Activated T-cell treated with anti-CD3 and anti-CD28 coated beads, Interleukin-2, amount 50 U/mL, for 4 hours (primary cell): ENCODE measurements around the gene IGF2BP2. TPM values are rescaled to one million over a fixed set of nuclear protein-coding genes. Genes with fewer than 3 reads are reported as not detected.
A peak's percentile ranks its signal among the peaks of the same experiment; 100 is the strongest.
"Not testable (repeated sequence)": the region's sequence is repeated elsewhere in the genome, so short reads cannot be mapped to it uniquely, and the experiment has no call there.

ENCODE experiments used
- ATAC-seq, 2 donors: fragments of 200-7000 bp; cut with Tn5 transposase; one replicate each; pipeline ENCODE4 v1.10.0; 2021
- DNase-seq: peaks from one replicate; pipeline ENCODE4 v3.0.0-alpha.2; 2020
- H3K27me3 Mint-ChIP-seq: one replicate; pipeline ENCODE4 v1.8.0; 2021; ENCODE audit warnings: low read depth, mixed read lengths
- H3K36me3 Mint-ChIP-seq: one replicate; pipeline ENCODE4 v1.8.0; 2022; ENCODE audit warnings: mixed read lengths; ENCODE audit not compliant: insufficient read depth
- H3K4me1 Mint-ChIP-seq: one replicate; pipeline ENCODE4 v1.8.0; 2021; ENCODE audit warnings: low read depth, mixed read lengths
- H3K4me3 Mint-ChIP-seq: one replicate; pipeline ENCODE4 v1.8.0; 2021; ENCODE audit warnings: mild to moderate bottlenecking, moderate library complexity, mixed read lengths
- H3K9me3 Mint-ChIP-seq: one replicate; pipeline ENCODE4 v1.8.0; 2021; ENCODE audit warnings: mixed read lengths
- total RNA-seq, 3 donors: library from RNA; stranded (reverse); gene quantifications; one replicate each; pipeline ENCODE4 v1.2.1, GENCODE V29; 2021

The IGF2BP2 gene
- under 1 TPM; 0.43 to 0.79 (median 0.53) TPM for total RNA-seq

- Mint-ChIP-seq H3K36me3 (no peaks in the 10 kb centered on the region), H3K9me3 (no peaks in the 10 kb centered on the region), H3K4me1 (peaks cover 8% of the 10 kb centered on the region)
These were observed at the start of gene IGF2BP2 for GRCh38 chr3:185825006-185825638. Gene IGF2BP2, minus strand, starts transcription at chr3:185825042. Its CDS starts 82 bp downstream, at chr3:185824960.

GRCh38 chr3:185874119-185874518 lies 49.3 kb upstream of the IGF2BP2 start:
- H3K4me1 Mint-ChIP-seq = no peaks in the 10 kb centered on the region
- H3K36me3 Mint-ChIP-seq = no peaks in the 10 kb centered on the region
- ATAC-seq = no peak

More at GRCh38 chr3:185825006-185825638, at the start of gene IGF2BP2:
- peak; percentile 17 for DNase-seq
- peak within 1 kb of the TSS; percentile 80 for H3K4me3 Mint-ChIP-seq
- ATAC-seq = peak; percentile 80 to 82
- peaks cover 59% of the 10 kb centered on the region for H3K27me3 Mint-ChIP-seq

GRCh38 chr3:185867650-185868049 lies 42.8 kb upstream of the IGF2BP2 start:
- no peaks in the 10 kb centered on the region for H3K36me3 Mint-ChIP-seq
- DNase-seq = no peak
- no peaks in the 10 kb centered on the region for H3K9me3 Mint-ChIP-seq
- no peak overlapping the region for H3K4me3 Mint-ChIP-seq
- no peak for ATAC-seq
- peaks cover 13% of the 10 kb centered on the region for H3K27me3 Mint-ChIP-seq
- no peaks in the 10 kb centered on the region for H3K4me1 Mint-ChIP-seq

More at GRCh38 chr3:185874119-185874518, 49.3 kb upstream of the IGF2BP2 start:
- H3K4me3 Mint-ChIP-seq = no peak overlapping the region
- peaks cover 6% of the 10 kb centered on the region for H3K27me3 Mint-ChIP-seq
- no peaks in the 10 kb centered on the region for H3K9me3 Mint-ChIP-seq
- no peak for DNase-seq

GRCh38 chr3:185866995-185867394 lies 42.2 kb upstream of the IGF2BP2 start:
- H3K36me3 Mint-ChIP-seq = no peaks in the 10 kb centered on the region
- ATAC-seq (no peak), DNase-seq (no peak)
- peaks cover 13% of the 10 kb centered on the region for H3K27me3 Mint-ChIP-seq
- H3K9me3 Mint-ChIP-seq = no peaks in the 10 kb centered on the region
- H3K4me3 Mint-ChIP-seq = no peak overlapping the region
- H3K4me1 Mint-ChIP-seq = no peaks in the 10 kb centered on the region

- no peak overlapping the region for H3K4me3 Mint-ChIP-seq
- no peak for DNase-seq
- peaks cover 13% of the 10 kb centered on the region for H3K27me3 Mint-ChIP-seq
- no peak for ATAC-seq
- no peaks in the 10 kb centered on the region for H3K9me3 Mint-ChIP-seq
- H3K4me1 Mint-ChIP-seq = no peaks in the 10 kb centered on the region
- H3K36me3 Mint-ChIP-seq = no peaks in the 10 kb centered on the region
These were observed 41.7 kb upstream of the IGF2BP2 start for GRCh38 chr3:185866555-185866954.

GRCh38 chr3:185865247-185865646 lies 40.4 kb upstream of the IGF2BP2 start:
- no peak for DNase-seq
- Mint-ChIP-seq H3K36me3 (no peaks in the 10 kb centered on the region), H3K27me3 (peaks cover 11% of the 10 kb centered on the region), H3K4me3 (no peak overlapping the region), H3K4me1 (no peaks in the 10 kb centered on the region), H3K9me3 (no peaks in the 10 kb centered on the region)
- no peak for ATAC-seq

- peaks cover 10% of the 10 kb centered on the region for H3K27me3 Mint-ChIP-seq
- DNase-seq (no peak), ATAC-seq (no peak)
- no peaks in the 10 kb centered on the region for H3K36me3 Mint-ChIP-seq
- no peak overlapping the region for H3K4me3 Mint-ChIP-seq
- H3K9me3 Mint-ChIP-seq = no peaks in the 10 kb centered on the region
- no peaks in the 10 kb centered on the region for H3K4me1 Mint-ChIP-seq
These were observed 39.9 kb upstream of the IGF2BP2 start for GRCh38 chr3:185864767-185865166.

GRCh38 chr3:185862920-185863319 lies 38.1 kb upstream of the IGF2BP2 start:
- H3K4me3 Mint-ChIP-seq = no peak overlapping the region
- H3K27me3 Mint-ChIP-seq = peaks cover 9% of the 10 kb centered on the region
- ATAC-seq = no peak
- H3K36me3 Mint-ChIP-seq = no peaks in the 10 kb centered on the region
- no peak for DNase-seq
- H3K9me3 Mint-ChIP-seq = no peaks in the 10 kb centered on the region
- H3K4me1 Mint-ChIP-seq = no peaks in the 10 kb centered on the region

GRCh38 chr3:185859294-185859972 lies 34.6 kb upstream of the IGF2BP2 start:
- no peak overlapping the region for H3K4me3 Mint-ChIP-seq
- DNase-seq (no peak), ATAC-seq (no peak)
- H3K9me3 Mint-ChIP-seq = peaks cover 12% of the 10 kb centered on the region
- H3K4me1 Mint-ChIP-seq = no peaks in the 10 kb centered on the region
- H3K36me3 Mint-ChIP-seq = peaks cover 2% of the 10 kb centered on the region
- no peaks in the 10 kb centered on the region for H3K27me3 Mint-ChIP-seq

- no peaks in the 10 kb centered on the region for H3K27me3 Mint-ChIP-seq
- peaks cover 12% of the 10 kb centered on the region for H3K9me3 Mint-ChIP-seq
- no peak overlapping the region for H3K4me3 Mint-ChIP-seq
- peaks cover 2% of the 10 kb centered on the region for H3K36me3 Mint-ChIP-seq
- DNase-seq (no peak), ATAC-seq (no peak)
- H3K4me1 Mint-ChIP-seq = no peaks in the 10 kb centered on the region
These were observed 33.8 kb upstream of the IGF2BP2 start for GRCh38 chr3:185858502-185859225.

GRCh38 chr3:185857208-185857607 lies 32.4 kb upstream of the IGF2BP2 start:
- ATAC-seq (no peak), DNase-seq (no peak)
- Mint-ChIP-seq H3K27me3 (peaks cover 4% of the 10 kb centered on the region), H3K4me3 (no peak overlapping the region), H3K36me3 (peaks cover 2% of the 10 kb centered on the region), H3K9me3 (peaks cover 12% of the 10 kb centered on the region), H3K4me1 (no peaks in the 10 kb centered on the region)

- Mint-ChIP-seq H3K36me3 (peaks cover 2% of the 10 kb centered on the region), H3K27me3 (peaks cover 4% of the 10 kb centered on the region)
These were observed 31.8 kb upstream of the IGF2BP2 start for GRCh38 chr3:185856652-185857051.

GRCh38 chr3:185853771-185854170 lies 28.9 kb upstream of the IGF2BP2 start:
- not testable (repeated sequence) for H3K4me3 Mint-ChIP-seq, DNase-seq, H3K36me3 Mint-ChIP-seq, H3K27me3 Mint-ChIP-seq, H3K4me1 Mint-ChIP-seq, ATAC-seq
- peaks cover 12% of the 10 kb centered on the region for H3K9me3 Mint-ChIP-seq

More at GRCh38 chr3:185856652-185857051, 31.8 kb upstream of the IGF2BP2 start:
- Mint-ChIP-seq H3K9me3 (peaks cover 12% of the 10 kb centered on the region), H3K4me1 (no peaks in the 10 kb centered on the region), H3K4me3 (no peak overlapping the region)
- no peak for DNase-seq
- ATAC-seq = no peak

GRCh38 chr3:185852635-185853034 lies 27.8 kb upstream of the IGF2BP2 start:
- ATAC-seq = no peak
- Mint-ChIP-seq H3K9me3 (peaks cover 12% of the 10 kb centered on the region), H3K4me3 (no peak overlapping the region), H3K36me3 (peaks cover 2% of the 10 kb centered on the region), H3K27me3 (peaks cover 8% of the 10 kb centered on the region), H3K4me1 (no peaks in the 10 kb centered on the region)
- DNase-seq = no peak
